T follicular helper cell (primary cell): ENCODE results near the gene HOXA11.

Experiments
- DNase-seq: peaks from one replicate; pipeline ENCODE4 v3.0.0-alpha.2; 2020; ENCODE audit warnings: low read depth

The HOXA11 gene

GRCh38 chr7:27133409-27134231 lies 51.4 kb downstream of the HOXA11 start:
- no peak for DNase-seq

- DNase-seq = no peak
These were observed 52.1 kb downstream of the HOXA11 start for GRCh38 chr7:27132978-27133377.

GRCh38 chr7:27132214-27132613 lies 52.8 kb downstream of the HOXA11 start:
- no peak for DNase-seq

- no peak for DNase-seq
These were observed 53.6 kb downstream of the HOXA11 start for GRCh38 chr7:27131390-27131819.
